ENCODE data around the gene APOBR.
"Not testable (repeated sequence)": the region's sequence is repeated elsewhere in the genome, so short reads cannot be mapped to it uniquely, and the experiment has no call there.

APOBR gene, protein sequence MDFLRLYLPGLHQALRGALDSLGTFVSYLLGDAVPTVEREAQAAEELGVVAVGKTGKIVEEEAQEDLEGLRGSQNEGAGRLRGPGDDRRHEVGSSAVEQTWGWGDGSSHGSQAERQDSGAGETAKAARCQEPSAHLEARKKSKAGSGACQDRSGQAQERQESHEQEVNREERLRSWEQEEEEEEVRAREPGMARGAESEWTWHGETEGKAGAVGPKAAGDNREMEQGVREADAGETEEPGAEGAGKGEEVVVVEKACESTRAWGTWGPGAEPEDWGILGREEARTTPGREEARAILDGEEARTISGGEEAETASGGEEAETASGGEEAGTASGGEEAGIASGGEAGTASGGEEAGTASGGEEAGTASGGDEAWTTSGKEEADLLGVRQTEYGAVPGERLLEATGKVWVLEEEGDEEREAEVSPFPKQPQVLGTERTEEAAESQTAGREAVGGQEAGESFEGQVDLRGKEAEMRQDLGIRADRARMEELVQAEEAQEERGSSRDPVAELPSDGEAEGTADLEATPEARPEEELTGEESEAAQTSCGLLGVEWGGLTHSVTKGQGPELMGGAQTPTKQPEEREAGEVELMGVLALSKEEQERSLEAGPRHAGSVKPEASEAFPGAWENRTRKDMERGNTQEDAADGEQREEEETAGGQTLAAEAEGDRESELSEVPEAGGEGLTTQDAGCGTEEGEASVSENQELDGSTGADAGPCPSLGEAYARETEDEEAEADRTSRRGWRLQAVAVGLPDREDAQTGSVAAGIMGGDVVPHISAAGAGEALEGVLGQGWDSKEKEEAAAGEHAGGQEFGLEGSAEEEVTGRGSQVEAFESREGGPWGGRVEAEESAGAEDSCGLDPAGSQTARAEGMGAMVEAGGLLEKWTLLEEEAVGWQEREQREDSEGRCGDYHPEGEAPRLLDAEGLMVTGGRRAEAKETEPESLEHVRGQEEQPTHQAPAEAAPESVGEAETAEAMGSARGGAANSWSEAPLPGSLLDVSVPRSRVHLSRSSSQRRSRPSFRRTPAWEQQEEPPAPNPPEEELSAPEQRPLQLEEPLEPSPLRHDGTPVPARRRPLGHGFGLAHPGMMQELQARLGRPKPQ

DNA sequence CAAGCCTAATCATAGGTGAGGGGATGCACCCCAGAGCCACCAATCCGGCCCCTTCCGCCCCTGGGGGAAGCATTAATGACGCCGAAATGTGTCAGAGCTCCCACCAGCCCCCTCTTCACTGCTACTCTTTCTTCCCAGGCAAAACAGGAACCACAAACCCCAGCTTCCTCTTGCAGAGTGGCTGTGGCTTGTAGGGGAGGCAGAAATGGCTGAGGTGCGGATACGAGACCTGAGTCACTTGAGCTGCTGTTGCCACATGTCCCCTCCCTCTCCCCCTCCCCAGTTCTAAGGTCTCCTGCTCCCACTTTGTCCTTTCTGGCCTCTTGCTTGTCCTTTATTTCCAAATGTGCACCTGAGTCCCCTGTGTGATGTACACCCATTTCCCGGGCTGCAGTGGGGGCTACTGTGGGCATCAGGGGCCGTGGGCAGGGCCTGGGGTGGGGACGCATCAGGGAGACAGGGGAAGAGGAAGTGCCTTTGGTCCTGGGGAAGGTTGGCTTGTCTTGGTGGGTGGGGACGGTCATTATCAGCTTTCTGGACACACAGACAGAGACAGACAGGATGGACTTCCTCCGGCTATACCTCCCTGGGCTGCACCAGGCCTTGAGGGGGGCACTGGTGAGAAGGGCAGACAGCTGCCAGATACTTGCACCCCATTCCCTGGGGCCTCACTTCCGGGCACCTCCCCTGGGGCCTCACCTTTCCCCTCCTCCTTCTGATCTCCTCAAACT is at the start of gene APOBR:
TSS of gene APOBR (plus strand) at position 523 of the 731 bp plus-strand sequence. CDS start at position 562, 39 bp downstream.
- DNase-seq (peak; percentile 88), ATAC-seq (peak; percentile 84)

DNA sequence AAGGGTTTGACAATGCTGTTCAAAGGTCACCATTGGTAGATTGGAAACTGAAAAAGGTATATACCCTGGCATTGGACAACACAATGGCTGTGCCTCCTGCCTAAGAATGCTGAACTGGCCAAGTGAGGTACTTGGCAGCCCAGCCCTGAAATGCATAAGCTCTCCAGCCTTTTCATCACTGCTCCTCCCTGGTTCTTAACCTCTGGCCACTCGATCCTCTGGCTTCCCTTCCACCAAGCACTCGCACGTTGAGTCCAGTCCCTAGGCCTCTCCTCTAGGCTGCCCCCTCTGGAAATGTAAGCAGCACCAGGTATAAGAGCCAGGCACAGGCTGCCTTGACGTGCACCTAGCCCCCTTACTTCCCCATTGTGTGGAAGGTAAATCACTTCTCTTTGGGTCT is 48.1 kb upstream of the APOBR start:
- not testable (repeated sequence) for DNase-seq, ATAC-seq

DNA sequence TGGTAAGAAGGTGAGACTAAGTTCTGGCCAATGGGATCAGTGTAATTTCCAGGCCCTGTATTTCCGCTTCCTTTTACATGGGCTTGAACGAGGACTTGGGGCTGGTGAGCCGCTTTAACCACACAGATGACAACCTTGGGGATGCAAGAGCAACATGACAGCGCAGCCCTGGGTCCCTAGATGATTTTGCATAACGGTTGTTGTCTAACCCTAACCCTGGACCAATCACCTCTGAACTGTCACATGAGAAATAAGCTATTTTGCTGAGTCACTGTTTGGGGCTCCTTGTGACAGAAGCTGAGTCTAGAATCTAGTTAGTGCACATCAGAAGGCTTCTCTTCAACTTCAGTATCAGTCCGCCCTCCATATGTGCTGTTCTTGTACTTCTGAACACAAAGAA is 47.4 kb upstream of the APOBR start:
- not testable (repeated sequence) for DNase-seq, ATAC-seq

DNA sequence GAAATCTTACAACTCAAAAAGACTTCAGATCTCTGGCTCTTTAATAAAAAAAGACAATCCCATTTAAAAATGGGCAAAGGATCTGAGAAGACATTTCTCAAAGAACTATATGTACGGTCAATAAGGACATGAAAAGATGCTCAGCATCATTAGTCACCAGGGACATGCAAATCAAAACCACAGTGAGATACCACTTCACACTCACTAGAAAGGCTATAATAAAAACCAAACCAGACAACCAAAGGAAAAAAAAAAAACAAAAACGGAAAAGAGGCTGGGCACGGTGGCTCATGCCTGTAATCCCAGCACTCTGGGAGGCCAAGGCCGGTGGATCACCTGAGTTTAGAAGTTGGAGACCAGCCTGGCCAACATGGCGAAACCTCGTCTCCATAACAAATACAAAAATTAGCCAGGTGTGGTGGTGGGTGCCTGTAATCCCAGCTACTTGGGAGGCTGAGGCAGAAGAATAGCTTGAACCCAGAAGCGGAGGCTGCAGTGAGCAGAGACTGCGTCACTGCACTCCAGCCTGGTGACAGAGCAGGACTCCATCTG is 20.7 kb upstream of the APOBR start:
- no peak for DNase-seq
- ATAC-seq = peak; percentile 71

DNA sequence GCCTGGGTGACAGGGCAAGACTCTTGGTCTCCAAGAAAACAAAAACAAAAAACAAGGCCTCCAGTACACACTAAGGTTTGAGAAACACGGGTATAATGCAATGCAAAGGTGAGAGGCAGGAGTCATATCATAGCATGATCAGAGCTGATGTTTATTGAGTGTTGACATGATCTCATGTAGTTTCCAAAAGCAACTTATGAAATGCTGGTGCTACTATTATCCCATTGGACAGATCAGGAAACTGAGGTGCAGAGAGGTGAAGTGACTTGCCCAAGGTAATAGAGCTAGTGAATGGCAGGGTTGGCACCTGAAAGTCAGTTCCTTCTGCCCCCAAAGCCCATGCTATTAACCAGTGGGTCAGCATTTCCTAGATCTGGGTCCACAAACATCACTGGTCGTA is 19.2 kb upstream of the APOBR start:
- DNase-seq = no peak
- ATAC-seq = no peak

DNA sequence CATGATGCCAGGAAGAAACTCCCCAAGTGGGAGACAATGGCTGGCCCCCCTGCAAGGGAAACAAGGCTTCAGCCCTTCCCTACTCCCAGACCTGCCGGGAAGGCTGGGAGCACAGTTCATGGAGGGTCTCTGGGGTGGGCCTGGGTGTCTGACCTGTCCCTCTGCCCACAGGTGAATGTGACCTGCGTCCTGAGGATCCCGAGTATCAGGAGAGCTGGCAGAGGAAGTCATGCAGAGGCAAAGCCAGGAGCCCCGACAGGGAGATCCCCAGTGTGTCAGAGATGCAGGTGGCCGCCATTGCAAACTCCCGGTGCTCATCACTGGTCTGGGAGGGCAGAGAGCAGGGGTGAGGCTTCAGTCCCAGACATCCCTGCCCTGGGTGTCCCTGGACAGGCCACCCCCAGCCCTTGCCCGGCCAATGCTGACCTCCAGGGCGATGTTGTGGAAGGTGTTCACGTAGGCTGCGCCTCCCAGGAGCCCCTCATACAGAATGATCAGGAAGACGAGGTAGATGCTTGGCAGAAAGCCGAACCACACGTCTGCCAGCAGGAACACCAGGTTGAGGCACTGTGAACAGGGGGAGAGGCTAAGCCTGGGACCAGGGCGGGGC is 17.0 kb upstream of the APOBR start:
- DNase-seq (no peak), ATAC-seq (no peak)

DNA sequence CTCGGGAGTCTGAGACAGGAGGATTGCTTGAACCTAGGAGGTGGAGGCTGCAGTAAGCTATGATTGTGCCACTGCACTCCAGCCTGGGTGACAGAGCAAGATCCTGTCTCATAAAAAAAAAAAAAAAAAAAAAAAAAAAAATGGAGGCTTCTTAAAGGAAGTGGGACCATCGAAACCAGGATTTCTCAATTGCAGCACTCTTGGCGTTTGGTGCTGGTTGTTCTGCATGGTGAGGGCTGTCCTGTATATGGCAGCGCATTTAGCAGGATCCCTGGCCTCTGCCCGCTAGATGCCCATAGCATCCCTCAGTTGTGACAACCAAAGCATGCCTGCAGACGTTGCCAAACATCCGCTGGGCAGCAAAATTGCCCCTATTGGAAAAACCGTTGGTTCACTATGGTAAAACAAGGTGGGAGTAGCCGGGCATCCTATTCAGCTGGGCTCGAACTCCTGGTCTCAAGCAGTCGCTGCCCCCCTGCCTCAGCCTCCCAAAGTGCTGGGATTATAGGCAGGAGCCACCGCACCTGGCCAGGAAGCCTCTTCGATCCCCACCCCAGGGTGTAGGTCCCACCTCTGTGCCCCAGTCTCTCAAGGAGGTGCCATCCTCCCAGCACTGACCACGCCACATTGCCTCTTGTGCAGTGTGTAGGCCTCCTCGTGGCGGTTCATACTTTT is 15.8 kb upstream of the APOBR start:
- no peak for DNase-seq
- no peak for ATAC-seq

DNA sequence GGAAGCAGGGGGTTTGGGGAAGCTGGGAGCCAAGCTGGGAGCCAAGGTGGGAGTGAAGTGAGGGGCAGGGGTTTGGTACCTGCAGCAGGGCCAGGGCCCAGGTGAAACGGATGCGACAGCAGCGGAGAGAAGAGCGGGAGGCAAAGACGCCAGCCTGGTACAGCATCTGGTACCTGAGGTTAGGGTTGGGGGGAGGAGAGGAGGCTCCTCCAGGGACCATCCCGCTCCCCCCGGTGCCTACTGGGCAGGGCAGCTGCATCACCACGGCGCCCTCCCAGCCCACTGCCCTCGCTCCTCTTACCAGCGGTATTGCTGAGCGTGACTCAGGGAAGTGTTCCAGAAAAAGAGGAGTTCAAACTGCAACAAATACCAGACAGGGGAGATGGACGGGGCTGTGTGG is 12.4 kb upstream of the APOBR start:
- DNase-seq (no peak), ATAC-seq (no peak)

DNA sequence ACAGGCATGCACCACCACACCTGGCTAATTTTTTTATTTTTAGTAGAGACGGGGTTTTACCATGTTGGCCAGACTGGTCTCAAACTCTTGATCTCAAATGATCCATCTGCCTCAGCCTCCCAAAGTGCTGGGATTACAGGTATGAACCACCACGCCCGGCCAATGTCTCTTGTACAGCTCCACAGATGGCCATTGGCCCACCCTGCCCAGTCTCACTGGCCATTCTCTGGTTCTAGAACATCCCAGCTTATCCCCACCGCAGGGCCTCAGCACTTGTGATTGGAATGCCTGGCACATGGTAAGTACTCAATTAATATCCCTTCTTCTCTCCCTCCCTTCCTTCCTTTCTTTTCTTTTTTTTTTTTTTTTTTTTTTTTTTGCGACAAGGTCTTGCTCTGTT is 11.1 kb upstream of the APOBR start:
- not testable (repeated sequence) for ATAC-seq

DNA sequence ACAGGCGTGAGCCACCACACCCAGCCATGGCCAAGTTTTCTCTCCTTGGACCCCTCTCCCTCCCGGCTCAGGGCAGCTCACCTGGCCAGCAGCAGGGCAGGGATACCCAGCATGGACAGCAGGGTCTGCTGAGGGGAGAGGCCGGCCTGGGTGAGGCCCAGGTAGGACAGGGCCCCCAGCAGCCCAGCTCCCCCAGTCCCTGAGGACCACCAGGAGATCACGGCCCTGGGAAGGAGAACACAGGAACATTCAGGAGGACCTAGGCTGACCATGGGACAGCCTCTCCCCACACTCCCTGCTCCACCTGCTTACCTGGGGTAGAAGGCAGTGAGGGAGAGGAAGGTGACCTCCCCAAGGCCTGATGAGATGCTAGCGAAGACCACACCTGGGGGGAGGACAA is 8.2 kb upstream of the APOBR start:
- DNase-seq = no peak
- ATAC-seq = no peak

More for the DNA sequence above, 11.1 kb upstream of the APOBR start:
- DNase-seq = not testable (repeated sequence)

DNA sequence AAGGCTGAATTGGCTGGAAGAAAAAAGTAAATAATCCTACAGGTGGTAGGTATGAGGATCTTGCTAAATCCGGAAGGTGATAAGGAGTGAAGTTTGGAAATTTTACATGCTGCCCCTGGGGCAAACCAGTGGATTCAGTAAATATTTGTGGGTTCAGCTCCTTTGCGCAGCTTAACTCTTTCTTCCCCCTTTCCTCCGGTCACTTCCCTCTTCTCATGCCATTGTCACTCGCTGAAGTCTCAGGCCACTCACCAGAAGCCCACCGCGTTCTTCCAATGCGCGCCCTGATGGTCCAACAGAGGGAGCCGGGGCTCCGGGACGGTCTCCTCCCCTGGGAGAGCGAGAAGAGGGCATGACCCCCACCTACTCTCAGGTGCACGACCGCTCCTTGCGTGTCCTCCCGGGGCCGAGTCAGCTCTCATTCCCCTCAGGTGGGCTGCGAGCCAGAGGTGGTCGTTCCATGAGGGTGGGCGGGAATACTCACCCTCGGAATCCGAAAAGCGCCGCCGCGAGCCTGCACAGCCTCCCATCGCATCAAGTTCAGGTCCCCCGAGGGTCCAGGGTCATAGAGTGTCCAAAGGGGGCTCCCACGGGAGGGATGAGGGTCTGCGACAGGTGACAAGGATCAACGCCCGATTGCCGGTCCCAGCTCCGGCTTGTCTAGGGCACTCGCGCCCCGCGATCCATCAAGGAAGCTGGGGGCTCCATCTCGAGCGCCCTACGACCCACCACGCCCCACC is 3.0 kb upstream of the APOBR start:
- no peak for ATAC-seq
- peak; percentile 38 for DNase-seq

DNA sequence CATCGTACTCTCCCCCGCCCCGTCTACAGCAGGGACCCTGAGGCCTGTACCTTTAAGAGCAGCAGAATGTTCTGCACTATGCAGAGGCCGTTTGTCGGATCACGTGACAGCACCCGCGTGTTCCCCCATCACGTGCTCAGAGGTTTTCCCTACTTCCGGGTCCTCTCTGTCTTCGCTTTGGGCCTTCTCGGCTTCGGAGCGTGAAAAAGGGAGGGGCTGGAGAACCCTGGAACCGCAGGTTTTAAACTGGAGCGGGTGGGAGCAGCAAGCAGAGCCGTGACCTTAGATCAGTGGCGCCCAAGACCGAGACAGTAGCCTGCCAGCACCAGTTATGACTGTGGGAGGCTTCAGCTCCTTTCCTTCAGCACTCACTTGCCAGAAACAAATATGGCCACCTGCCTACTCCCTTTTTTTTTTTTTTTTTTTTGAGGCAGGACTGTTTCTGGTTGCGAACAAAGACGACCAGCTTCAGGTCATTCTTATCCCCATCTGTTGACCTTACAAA is 2.4 kb upstream of the APOBR start, which contains the start of gene CLN3:
TSS of gene CLN3 (minus strand) at position 105 of the 505 bp plus-strand sequence. CDS start 315 bp downstream, outside the sequence.
- peak; percentile 70 for ATAC-seq
- peak; percentile 85 for DNase-seq

DNA sequence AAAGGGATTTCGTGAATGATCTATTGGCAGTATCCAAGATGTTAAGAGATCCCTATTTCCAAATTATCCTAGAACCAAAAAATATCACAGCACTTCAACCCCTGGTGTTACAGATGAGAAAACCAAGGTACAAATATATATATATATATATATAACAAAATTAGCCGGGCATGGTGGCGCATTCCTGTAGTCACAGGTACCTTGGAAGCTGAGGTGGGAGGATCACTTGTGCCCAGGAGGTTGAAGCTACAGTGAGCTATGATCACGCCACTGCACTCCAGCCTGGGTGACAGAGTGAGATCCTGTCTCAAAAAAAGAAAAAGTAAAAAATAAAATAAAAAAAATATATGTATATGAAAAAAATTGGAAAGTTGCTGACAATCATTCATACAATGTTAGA is 1.9 kb upstream of the APOBR start:
- no peak for ATAC-seq

DNA sequence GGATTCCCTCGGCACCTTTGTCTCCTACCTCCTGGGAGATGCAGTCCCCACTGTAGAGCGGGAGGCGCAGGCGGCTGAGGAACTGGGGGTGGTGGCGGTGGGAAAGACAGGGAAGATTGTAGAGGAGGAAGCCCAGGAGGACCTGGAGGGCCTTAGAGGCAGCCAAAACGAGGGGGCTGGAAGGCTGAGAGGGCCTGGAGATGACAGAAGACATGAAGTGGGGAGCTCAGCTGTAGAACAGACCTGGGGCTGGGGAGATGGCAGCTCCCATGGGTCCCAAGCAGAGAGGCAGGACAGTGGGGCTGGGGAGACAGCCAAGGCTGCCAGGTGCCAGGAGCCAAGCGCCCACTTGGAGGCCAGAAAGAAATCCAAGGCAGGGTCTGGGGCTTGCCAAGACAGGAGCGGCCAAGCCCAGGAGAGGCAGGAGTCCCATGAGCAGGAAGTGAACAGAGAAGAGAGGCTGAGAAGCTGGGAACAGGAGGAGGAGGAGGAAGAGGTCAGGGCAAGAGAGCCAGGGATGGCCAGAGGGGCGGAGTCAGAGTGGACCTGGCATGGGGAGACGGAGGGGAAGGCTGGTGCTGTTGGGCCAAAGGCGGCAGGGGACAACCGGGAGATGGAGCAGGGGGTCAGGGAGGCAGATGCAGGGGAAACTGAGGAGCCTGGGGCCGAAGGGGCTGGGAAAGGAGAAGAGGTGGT is 803 bp downstream of the APOBR start:
- DNase-seq (no peak), ATAC-seq (no peak)

More for the DNA sequence above, 1.9 kb upstream of the APOBR start:
- no peak for DNase-seq

DNA sequence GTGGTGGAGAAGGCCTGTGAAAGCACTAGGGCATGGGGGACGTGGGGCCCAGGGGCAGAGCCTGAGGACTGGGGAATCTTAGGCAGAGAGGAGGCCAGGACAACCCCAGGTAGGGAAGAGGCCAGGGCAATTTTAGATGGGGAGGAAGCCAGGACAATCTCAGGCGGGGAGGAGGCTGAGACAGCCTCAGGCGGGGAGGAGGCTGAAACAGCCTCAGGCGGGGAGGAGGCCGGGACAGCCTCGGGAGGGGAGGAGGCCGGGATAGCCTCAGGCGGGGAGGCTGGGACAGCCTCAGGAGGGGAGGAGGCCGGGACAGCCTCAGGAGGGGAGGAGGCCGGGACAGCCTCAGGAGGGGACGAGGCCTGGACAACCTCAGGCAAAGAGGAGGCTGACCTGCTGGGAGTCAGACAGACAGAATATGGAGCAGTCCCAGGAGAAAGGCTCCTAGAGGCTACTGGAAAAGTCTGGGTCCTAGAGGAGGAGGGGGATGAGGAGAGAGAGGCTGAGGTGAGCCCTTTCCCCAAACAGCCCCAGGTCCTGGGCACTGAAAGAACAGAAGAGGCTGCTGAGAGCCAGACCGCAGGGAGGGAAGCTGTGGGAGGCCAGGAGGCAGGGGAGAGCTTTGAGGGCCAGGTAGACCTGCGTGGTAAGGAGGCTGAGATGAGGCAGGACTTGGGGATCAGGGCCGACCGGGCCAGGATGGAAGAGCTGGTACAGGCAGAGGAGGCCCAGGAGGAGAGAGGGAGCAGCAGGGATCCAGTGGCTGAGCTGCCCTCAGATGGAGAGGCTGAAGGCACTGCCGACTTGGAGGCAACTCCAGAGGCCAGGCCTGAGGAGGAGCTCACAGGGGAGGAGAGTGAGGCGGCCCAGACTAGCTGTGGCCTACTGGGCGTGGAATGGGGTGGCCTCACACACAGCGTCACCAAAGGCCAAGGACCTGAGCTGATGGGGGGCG is 1.6 kb downstream of the APOBR start:
- no peak for ATAC-seq
- no peak for DNase-seq

DNA sequence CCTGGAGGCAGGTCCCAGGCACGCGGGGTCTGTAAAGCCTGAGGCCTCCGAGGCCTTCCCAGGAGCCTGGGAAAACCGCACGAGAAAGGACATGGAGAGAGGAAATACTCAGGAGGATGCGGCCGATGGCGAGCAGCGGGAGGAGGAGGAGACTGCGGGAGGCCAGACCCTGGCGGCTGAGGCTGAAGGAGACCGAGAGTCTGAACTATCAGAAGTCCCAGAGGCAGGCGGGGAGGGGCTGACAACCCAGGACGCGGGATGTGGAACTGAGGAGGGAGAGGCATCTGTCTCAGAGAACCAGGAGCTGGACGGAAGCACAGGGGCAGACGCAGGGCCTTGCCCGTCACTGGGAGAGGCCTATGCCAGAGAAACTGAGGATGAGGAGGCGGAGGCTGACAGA is 2.4 kb downstream of the APOBR start:
- ATAC-seq = no peak
- no peak for DNase-seq

DNA sequence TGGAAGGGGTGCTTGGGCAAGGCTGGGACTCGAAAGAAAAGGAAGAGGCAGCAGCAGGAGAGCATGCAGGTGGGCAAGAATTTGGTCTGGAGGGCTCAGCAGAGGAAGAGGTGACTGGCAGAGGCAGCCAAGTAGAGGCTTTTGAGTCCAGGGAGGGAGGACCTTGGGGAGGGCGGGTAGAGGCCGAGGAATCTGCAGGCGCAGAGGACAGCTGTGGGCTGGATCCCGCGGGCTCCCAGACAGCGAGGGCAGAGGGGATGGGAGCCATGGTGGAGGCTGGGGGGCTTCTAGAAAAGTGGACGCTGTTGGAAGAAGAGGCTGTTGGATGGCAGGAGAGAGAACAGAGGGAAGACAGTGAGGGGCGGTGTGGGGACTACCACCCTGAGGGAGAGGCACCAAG is 2.9 kb downstream of the APOBR start:
- ATAC-seq (no peak), DNase-seq (no peak)

Measured in stimulated activated naive CD8-positive, alpha-beta T cell treated with anti-CD3 and anti-CD28 coated beads, Interleukin-15, Interleukin-2, amounts not matched to agents 100 U/mL and 50 U/mL, for 24 hours (primary cell).